ENCODE results near the gene MAGEB4. TPM values are rescaled to one million over a fixed set of nuclear protein-coding genes. Genes with fewer than 3 reads are reported as not detected.

MAGEB4 gene
- total and polyA plus RNA-seq, 11 donors: not detected

GRCh38 chrX:30248854-30249253, 7.1 kb downstream of the MAGEB4 start:
- no peak for DNase-seq
- H3K4me3 ChIP-seq: no peak overlapping the region
- no peak for ATAC-seq
- 58 to 78% (median 72%) methylated on average over 4 of the region's 4 CpGs for WGBS, 4 donors
- no peaks in the 10 kb centered on the region for H3K36me3 ChIP-seq
- no peak overlapping the region for H3K27ac ChIP-seq
- H3K27me3 ChIP-seq: no peaks in the 10 kb centered on the region
- H3K9me3 ChIP-seq: no peaks in the 10 kb centered on the region
- intact Hi-C loops (cut with DNase I): no loop called here
- no peaks in the 10 kb centered on the region for H3K4me1 ChIP-seq
- no peak for TF ChIP-seq CTCF (IDR thresholded peaks at IDR 0.05)
- TF ChIP-seq POLR2A (IDR thresholded peaks at IDR 0.05): no peak

- intact Hi-C loops (cut with DNase I): no loop called here
- 71 to 96% (median 87%) methylated on average over 1 of the region's 1 CpG for WGBS, 4 donors
- no peak for DNase-seq
Measured at GRCh38 chrX:30253257-30253656, 11.5 kb downstream of the MAGEB4 start.

GRCh38 chrX:30259927-30260326, 18.1 kb downstream of the MAGEB4 start:
- Histone ChIP-seq H3K27ac (no peak overlapping the region), H3K4me3 (no peak overlapping the region), H3K9me3 (no peaks in the 10 kb centered on the region), H3K36me3 (no peaks in the 10 kb centered on the region), H3K4me1 (no peaks in the 10 kb centered on the region), H3K27me3 (peaks cover 0 to 5% (median 0%) of the 10 kb centered on the region in 9 donors)
- ATAC-seq: no peak
- WGBS, 4 donors: 67 to 84% (median 74%) methylated on average over 2 of the region's 2 CpGs
- no peak for DNase-seq
- no peak for TF ChIP-seq CTCF (IDR thresholded peaks at IDR 0.05)
- no peak for TF ChIP-seq POLR2A (IDR thresholded peaks at IDR 0.05)
- intact Hi-C loops (cut with DNase I): no loop called here

More at GRCh38 chrX:30253257-30253656, 11.5 kb downstream of the MAGEB4 start:
- no peaks in the 10 kb centered on the region for H3K9me3 ChIP-seq
- H3K36me3 ChIP-seq: no peaks in the 10 kb centered on the region
- H3K4me3 ChIP-seq: no peak overlapping the region
- no peak for TF ChIP-seq CTCF (IDR thresholded peaks at IDR 0.05)
- no peak for TF ChIP-seq POLR2A (IDR thresholded peaks at IDR 0.05)
- H3K27me3 ChIP-seq: no peaks in the 10 kb centered on the region
- ATAC-seq: no peak
- H3K4me1 ChIP-seq: no peaks in the 10 kb centered on the region
- no peak overlapping the region for H3K27ac ChIP-seq

- Histone ChIP-seq H3K27me3 (peaks cover 0 to 10% (median 0%) of the 10 kb centered on the region in 9 donors), H3K4me1 (no peaks in the 10 kb centered on the region), H3K36me3 (no peaks in the 10 kb centered on the region), H3K27ac (no peak overlapping the region), H3K4me3 (no peak overlapping the region), H3K9me3 (no peaks in the 10 kb centered on the region)
- TF ChIP-seq CTCF (IDR thresholded peaks at IDR 0.05) (no peak), POLR2A (IDR thresholded peaks at IDR 0.05) (no peak)
- no peak for DNase-seq
- intact Hi-C loops (cut with DNase I): no loop called here
- no peak for ATAC-seq
Measured at GRCh38 chrX:30261012-30261411, 19.2 kb downstream of the MAGEB4 start.
